H1 (cell line): ENCODE results near the gene UBR1. TPM values are rescaled to one million over a fixed set of nuclear protein-coding genes. Genes with fewer than 3 reads are reported as not detected.

Experiments
- CTCF ChIA-PET: fragments of 300-600 bp; sonication (Branson Sonifier 250); formaldehyde crosslinking; loops from one replicate; lab custom pipeline; 2021; ENCODE audit not compliant: partially characterized antibody; lab: Charles Lee
- POLR2A ChIA-PET: fragments of 300-600 bp; sonication (Branson Sonifier 250); formaldehyde crosslinking; loops from one replicate; lab custom pipeline; 2021; ENCODE audit warnings: inconsistent platforms; ENCODE audit not compliant: partially characterized antibody; lab: Charles Lee
- DNase-seq, 2 experiments: peaks; one replicate each; pipeline versions ENCODE4 v3.0.0 to v3.0.0-alpha.2; 2010 to 2022; ENCODE audit warnings: low spot score in 2 of 2, low read depth in 1 of 2, mixed read lengths in 1 of 2
- FAIRE-seq: peaks from 2 replicates; lab custom pipeline; 2011; peaks lifted over from hg19 to GRCh38; lab: Jason Lieb, UNC
- H2AFZ ChIP-seq: 2 replicates; pipeline ENCODE4 v1.8.1; 2012; ENCODE audit warnings: low read length, inconsistent platforms
- H2AK5ac ChIP-seq: 2 replicates; pipeline ENCODE4 v1.6.1; 2013; ENCODE audit warnings: low read depth, low read length
- H2BK120ac ChIP-seq: replicated peaks from 2 replicates; pipeline ENCODE3; 2013; ENCODE audit warnings: low read depth, low read length, inconsistent platforms
- H2BK12ac ChIP-seq: 2 replicates; pipeline ENCODE4 v1.6.1; 2013; ENCODE audit warnings: low read depth, low read length
- H2BK15ac ChIP-seq: 2 replicates; pipeline ENCODE4 v1.6.1; 2013; ENCODE audit warnings: low read length
- H2BK20ac ChIP-seq: 2 replicates; pipeline ENCODE4 v1.6.1; 2013; ENCODE audit warnings: low read length
- H2BK5ac ChIP-seq: 2 replicates; pipeline ENCODE4 v1.6.1; 2013; ENCODE audit warnings: low read depth, low read length
- H3K14ac ChIP-seq: 2 replicates; pipeline ENCODE4 v1.6.1; 2013; ENCODE audit warnings: inconsistent platforms; ENCODE audit not compliant: insufficient read length
- H3K18ac ChIP-seq: 2 replicates; pipeline ENCODE4 v1.6.1; 2013; ENCODE audit warnings: low read length; ENCODE audit errors: extremely low read depth
- H3K23ac ChIP-seq: 2 replicates; pipeline ENCODE4 v1.6.1; 2013; ENCODE audit warnings: inconsistent platforms; ENCODE audit not compliant: insufficient read length
- H3K23me2 ChIP-seq: 2 replicates; pipeline ENCODE4 v1.6.1; 2013; ENCODE audit warnings: low read depth, low read length
- H3K27ac ChIP-seq: 2 replicates; pipeline ENCODE4 v1.6.1; 2011; ENCODE audit warnings: low read depth, low read length, inconsistent platforms
- H3K27me3 ChIP-seq, 4 experiments: replicated peaks in 1 of 4; 1 replicate in 1 of 4; 2 replicates in 3 of 4; pipeline versions ENCODE4 v1.6.1 to v1.8.1; 2011 to 2013; ENCODE audit warnings: low read length in 3 of 4, mild to moderate bottlenecking in 3 of 4, inconsistent platforms in 2 of 4, mixed read lengths in 2 of 4, moderate library complexity in 1 of 4; ENCODE audit not compliant: control insufficient read depth in 3 of 4, insufficient read depth in 3 of 4; ENCODE audit errors: extremely low read depth in 1 of 4
- H3K36me3 ChIP-seq, 4 experiments: 2 replicates each; pipeline versions ENCODE4 v1.6.1 to v1.8.1; 2011 to 2013; ENCODE audit warnings: mild to moderate bottlenecking in 4 of 4, low read length in 3 of 4, moderate library complexity in 2 of 4, control low read depth in 1 of 4, inconsistent platforms in 1 of 4; ENCODE audit not compliant: insufficient read depth in 4 of 4, control insufficient read depth in 2 of 4
- H3K4ac ChIP-seq: replicated peaks from 2 replicates; pipeline ENCODE3; 2013; ENCODE audit warnings: low read length, low read depth, mixed read lengths, inconsistent platforms; ENCODE audit not compliant: insufficient read length
- H3K4me1 ChIP-seq, 4 experiments: replicated peaks in 1 of 4; 1 replicate in 1 of 4; 2 replicates in 3 of 4; pipeline versions ENCODE4 v1.6.1 to v1.8.1; 2011 to 2013; ENCODE audit warnings: low read length in 3 of 4, inconsistent platforms in 2 of 4, mixed read lengths in 1 of 4; ENCODE audit not compliant: insufficient read depth in 4 of 4, control insufficient read depth in 3 of 4
- H3K4me2 ChIP-seq, 2 experiments: 2 replicates each; pipeline versions ENCODE4 v1.6.1 to v1.8.1; 2011 to 2013; ENCODE audit warnings: low read depth in 2 of 2, low read length in 2 of 2, control low read depth in 1 of 2, inconsistent platforms in 1 of 2, mild to moderate bottlenecking in 1 of 2; ENCODE audit not compliant: insufficient read depth in 1 of 2
- H3K4me3 ChIP-seq, 4 experiments: fragments of 200-600, 300-600 bp in 1 of 4; sonication (generic), shearing (Covaris generic), sonication (Bioruptor Twin) in 1 of 4; 2 replicates each; pipeline versions ENCODE4 v1.5.1 to v1.8.1; 2011 to 2016; ENCODE audit warnings: low read length in 4 of 4, low read depth in 3 of 4, control low read depth in 2 of 4, inconsistent platforms in 2 of 4, mild to moderate bottlenecking in 2 of 4, mixed read lengths in 1 of 4, moderate library complexity in 1 of 4; ENCODE audit not compliant: insufficient read depth in 2 of 4; ENCODE audit errors: extremely low read depth in 1 of 4
- H3K56ac ChIP-seq: replicated peaks from 2 replicates; pipeline ENCODE3; 2013; ENCODE audit warnings: low read depth, mild to moderate bottlenecking, mixed read lengths, low read length, inconsistent platforms; ENCODE audit not compliant: insufficient read length
- H3K79me1 ChIP-seq: 2 replicates; pipeline ENCODE4 v1.6.1; 2013; ENCODE audit warnings: low read depth, low read length, control low read depth
- H3K79me2 ChIP-seq, 2 experiments: 2 replicates each; pipeline versions ENCODE4 v1.6.1 to v1.8.1; 2012 to 2013; ENCODE audit warnings: low read length in 2 of 2, mild to moderate bottlenecking in 2 of 2, inconsistent platforms in 1 of 2; ENCODE audit not compliant: insufficient read depth in 2 of 2, control insufficient read depth in 1 of 2
- H3K9ac ChIP-seq, 4 experiments: replicated peaks in 1 of 4; 1 replicate in 1 of 4; 2 replicates in 3 of 4; pipeline versions ENCODE4 v1.6.1 to v1.8.1; 2011 to 2013; ENCODE audit warnings: low read depth in 3 of 4, low read length in 3 of 4, control low read depth in 2 of 4, mild to moderate bottlenecking in 2 of 4, moderate library complexity in 2 of 4, inconsistent platforms in 1 of 4; ENCODE audit errors: extremely low read depth in 1 of 4
- H3K9me3 ChIP-seq, 2 experiments: 2 replicates each; pipeline versions ENCODE4 v1.6.1 to v1.8.1; 2012 to 2013; ENCODE audit warnings: mild to moderate bottlenecking in 2 of 2, moderate library complexity in 2 of 2, control low read depth in 1 of 2, inconsistent platforms in 1 of 2, low read depth in 1 of 2, low read length in 1 of 2, mixed read lengths in 1 of 2; ENCODE audit not compliant: insufficient read depth in 2 of 2
- H4K20me1 ChIP-seq, 2 experiments: replicated peaks in 1 of 2; 2 replicates each; pipeline versions ENCODE3 to v1.8.1; 2011 to 2013; ENCODE audit warnings: inconsistent platforms in 2 of 2, low read length in 2 of 2, mild to moderate bottlenecking in 1 of 2; ENCODE audit not compliant: insufficient read depth in 2 of 2, control insufficient read depth in 1 of 2
- H4K5ac ChIP-seq: 2 replicates; pipeline ENCODE4 v1.6.1; 2013; ENCODE audit warnings: low read length, low read depth, mixed read lengths, inconsistent platforms; ENCODE audit not compliant: insufficient read length
- H4K8ac ChIP-seq: 2 replicates; pipeline ENCODE4 v1.8.0; 2013; ENCODE audit warnings: mild to moderate bottlenecking, moderate library complexity, low read length, inconsistent platforms; ENCODE audit not compliant: insufficient read depth; ENCODE audit errors: extremely low read depth
- H4K91ac ChIP-seq: replicated peaks from 2 replicates; pipeline ENCODE3; 2013; ENCODE audit warnings: low read length, mixed read lengths, inconsistent platforms; ENCODE audit not compliant: insufficient read length
- EP300 ChIP-seq, 2 experiments: IDR thresholded peaks; 1 replicate in 1 of 2; 2 replicates in 1 of 2; pipeline ENCODE4 v1.6.1; 2011 to 2012; ENCODE audit warnings: low read depth in 2 of 2, low read length in 2 of 2, mild to moderate bottlenecking in 2 of 2, borderline replicate concordance in 1 of 2, inconsistent platforms in 1 of 2, moderate library complexity in 1 of 2
- GTF2F1 ChIP-seq: IDR thresholded peaks from 2 replicates; pipeline ENCODE4 v1.6.1; 2012; ENCODE audit warnings: low read depth, low read length, improper control_type of control experiment, borderline replicate concordance
- HDAC2 ChIP-seq, 2 experiments: fragments of 300-600 bp in 1 of 2; sonication (generic) in 1 of 2; IDR thresholded peaks; 2 replicates each; pipeline ENCODE4 v1.6.1; 2011 to 2012; ENCODE audit warnings: low read depth in 2 of 2, low read length in 2 of 2, mild to moderate bottlenecking in 2 of 2, moderate library complexity in 2 of 2, borderline replicate concordance in 1 of 2, inconsistent platforms in 1 of 2
- TEAD4 ChIP-seq: IDR thresholded peaks from 2 replicates; pipeline ENCODE4 v1.6.1; 2012; ENCODE audit warnings: low read depth, low read length, inconsistent platforms, mixed read lengths
- WGBS, 2 experiments: shearing (Covaris generic) in 1 of 2; methylation state at CpG; one replicate each; pipeline versions ENCODE4 v1.1.6 to v1.1.7; 2013 to 2015; ENCODE audit warnings: low lambda C conversion rate in 2 of 2, mixed read lengths in 2 of 2, inconsistent platforms in 1 of 2, low coverage in 1 of 2, missing lambda C conversion rate in 1 of 2; ENCODE audit not compliant: insufficient replicate concordance in 2 of 2, insufficient coverage in 1 of 2, insufficient read length in 1 of 2; ENCODE audit errors: extremely low coverage in 1 of 2, missing lambda C conversion rate in 1 of 2; 5-methylcytosine and 5-hydroxymethylcytosine counted together
- polyA plus RNA-seq, 7 experiments: library from polyadenylated mRNA; depleted of rRNA in 3 of 7; stranded (reverse) in 5 of 7; unstranded in 2 of 7; fragments of >200 nt in 5 of 7; fragments of 200-250 nt in 2 of 7; gene quantifications; 1 replicate in 5 of 7; 2 replicates in 1 of 7; 4 replicates in 1 of 7; pipeline versions ENCODE4 v1.2.1 to v1.2.3, GENCODE V29; 2011 to 2013; ENCODE audit warnings: missing spikeins in 2 of 7, mixed read lengths in 2 of 7
- total RNA-seq: library from RNA; stranded (reverse); fragmentation: NEBNext Ultra II Directional; extraction: Animal tissue kit (Norgen Biotek cat#: 25700); gene quantifications from 2 replicates; pipeline ENCODE4 v1.2.1, GENCODE V29; 2021

The UBR1 gene
- total and polyA plus RNA-seq, 2 of the 8 experiments (the other 6 are each of a cell fraction or from before 2014, with no cell fraction given): 3.7 to 18.7 TPM

GRCh38 chr15:43132830-43133429, 27.1 kb upstream of the UBR1 start:
- ChIA-PET CTCF (interaction anchor here (1.0 kb wide), 1 partner anchor 15 kb away, joined by 3 read pairs; no protein-coding TSS in a partner anchor), POLR2A (no interaction called here)
- Histone ChIP-seq H3K27me3 (peaks cover 2 to 27% (median 16%) of the 10 kb centered on the region in 4 experiments; a peak in 6 of 7 replicates), H3K4me1 (peaks cover 0 to 6% (median 2%) of the 10 kb centered on the region in 4 experiments; a peak in 2 of 7 replicates), H4K8ac (no peak overlapping the region), H4K20me1 (no peaks in the 10 kb centered on the region), H3K4me2 (peak overlapping the region; percentile 44 to 66), H2BK120ac (no peak overlapping the region), H3K36me3 (no peaks in the 10 kb centered on the region), H2BK5ac (no peak overlapping the region), H4K91ac (no peak overlapping the region), H3K18ac (no peak overlapping the region), H3K79me1 (no peaks in the 10 kb centered on the region), H2BK15ac (no peak overlapping the region), H2BK20ac (no peak overlapping the region), H3K9me3 (peaks cover 0 to 6% of the 10 kb centered on the region in 2 experiments; a peak in 1 of 4 replicates), H3K4me3 (peak overlapping the region; percentile 58 to 84 (median 69)), H2BK12ac (no peak overlapping the region), H3K9ac (peak overlapping the region in 2 of 4 experiments; percentile 3 to 29; a peak in 2 of 7 replicates), H3K56ac (no peak overlapping the region), H3K27ac (no peak overlapping the region), H3K4ac (no peak overlapping the region), H3K79me2 (no peaks in the 10 kb centered on the region), H2AFZ (peak overlapping the region; percentile 73), H2AK5ac (no peak overlapping the region), H3K14ac (no peak overlapping the region), H3K23me2 (peaks cover 9% of the 10 kb centered on the region; the same call in 1 of the 2 replicates), H4K5ac (no peak overlapping the region), H3K23ac (no peak overlapping the region)
- TF ChIP-seq EP300 (IDR thresholded peaks at IDR 0.05; ENCODE audit: borderline replicate concordance in 1 of 2, low read depth in 2 of 2, low read length in 2 of 2) (no peak), HDAC2 (IDR thresholded peaks at IDR 0.05; ENCODE audit: borderline replicate concordance in 1 of 2, low read depth in 2 of 2, low read length in 2 of 2) (0 out of 4 replicates have a peak, but pooled peaks of 1 of the 2 experiments have one; percentile 9), GTF2F1 (no peak), TEAD4 (0 out of 2 replicates have a peak, but pooled peaks have one; percentile 15)
- FAIRE-seq (no peak), DNase-seq (no peak)
- WGBS, 2 experiments: 37% methylated on average over 20 of the region's 20 CpGs; no CpG with 5 or more reads in 1 of the 2 experiments
